OCI-LY7 (cell line): Measurements from ENCODE around the gene SF3B5. TPM values are rescaled to one million over a fixed set of nuclear protein-coding genes. Genes with fewer than 3 reads are reported as not detected.

ENCODE experiments used
- BruUV-seq: library from RNA; stranded (reverse); fragments of 400-500 nt; replicated peaks from 2 replicates; lab custom pipeline; 2021; lab: Mats Ljungman, UMichigan
- CTCF ChIA-PET: fragments of 300-600 bp; sonication (Branson Sonifier 250); formaldehyde crosslinking; loops from one replicate; lab custom pipeline; 2022; ENCODE audit warnings: antibody characterized with exemption; ENCODE audit not compliant: unreplicated experiment; lab: Charles Lee
- POLR2A ChIA-PET: fragments of 300-600 bp; sonication (Branson Sonifier 250); formaldehyde crosslinking; loops from one replicate; lab custom pipeline; 2022; ENCODE audit warnings: antibody characterized with exemption; lab: Charles Lee
- DNase-seq: peaks from one replicate; pipeline ENCODE4 v3.0.0-alpha.2; 2015; ENCODE audit warnings: low spot score
- H2AFZ ChIP-seq: fragments of 200-600 bp; sonication (generic), shearing (Covaris generic); 2 replicates; pipeline ENCODE4 v1.6.1; 2014; ENCODE audit warnings: mild to moderate bottlenecking, antibody characterized with exemption, low read length, moderate library complexity
- H3K27ac ChIP-seq: fragments of 200-600 bp; sonication (generic); 2 replicates; pipeline ENCODE4 v1.5.1; 2014; ENCODE audit warnings: mixed run types, low read depth, mild to moderate bottlenecking, moderate library complexity, low read length, inconsistent platforms; ENCODE audit not compliant: poor library complexity, severe bottlenecking
- H3K36me3 ChIP-seq: fragments of 200-600 bp; sonication (generic); 2 replicates; pipeline ENCODE4 v1.6.1; 2014; ENCODE audit warnings: mild to moderate bottlenecking, antibody characterized with exemption, low read length, moderate library complexity, mixed read lengths; ENCODE audit not compliant: insufficient read depth
- H3K4me1 ChIP-seq: fragments of 200-600 bp; sonication (generic); 2 replicates; pipeline ENCODE4 v1.5.1; 2014; ENCODE audit warnings: mild to moderate bottlenecking, low read length; ENCODE audit not compliant: insufficient read depth, poor library complexity, severe bottlenecking
- H3K4me2 ChIP-seq: fragments of 200-600 bp; sonication (generic); 2 replicates; pipeline ENCODE4 v1.6.1; 2014; ENCODE audit warnings: mild to moderate bottlenecking, low read length
- H3K4me3 ChIP-seq: fragments of 200-600 bp; sonication (generic); 2 replicates; pipeline ENCODE4 v1.5.1; 2014; ENCODE audit warnings: mild to moderate bottlenecking, low read depth, low read length; ENCODE audit not compliant: poor library complexity, severe bottlenecking
- H3K79me2 ChIP-seq: fragments of 200-600 bp; sonication (generic); 2 replicates; pipeline ENCODE4 v1.6.1; 2016; ENCODE audit warnings: low read depth, mild to moderate bottlenecking, low read length, moderate library complexity, mixed read lengths; ENCODE audit not compliant: insufficient read depth
- H3K9me2 ChIP-seq: fragments of 200-600 bp; sonication (generic); 2 replicates; pipeline ENCODE4 v1.6.1; 2016; ENCODE audit warnings: mild to moderate bottlenecking, low read length, mixed read lengths; ENCODE audit not compliant: insufficient read depth
- H3K9me3 ChIP-seq: fragments of 200-600 bp; sonication (generic); 2 replicates; pipeline ENCODE4 v1.6.1; 2014; ENCODE audit warnings: mild to moderate bottlenecking, mixed run types, low read length, mixed read lengths
- H4K20me1 ChIP-seq: fragments of 200-600 bp; sonication (generic); 2 replicates; pipeline ENCODE4 v1.6.1; 2014; ENCODE audit warnings: mild to moderate bottlenecking, antibody characterized with exemption, low read length, moderate library complexity, mixed read lengths; ENCODE audit not compliant: insufficient read depth
- CTCF ChIP-seq: fragments of 200-600 bp; sonication (generic); conservative IDR thresholded peaks from 2 replicates; pipeline ENCODE4 v1.5.1; 2014; ENCODE audit warnings: mild to moderate bottlenecking, antibody characterized with exemption, low read length, moderate library complexity, mixed read lengths
- EZH2phosphoT487 ChIP-seq: fragments of 200-600 bp; sonication (generic); IDR thresholded peaks from 2 replicates; pipeline ENCODE4 v1.6.1; 2018; ENCODE audit warnings: low read depth, borderline replicate concordance, mild to moderate bottlenecking, mixed run types, antibody characterized with exemption, low read length, moderate library complexity, mixed read lengths
- intact Hi-C: fragments of 100-400 bp; cut with micrococcal nuclease; formaldehyde crosslinking; loops from one replicate; pipeline ENCODE4 v1.10.0; 2022; ENCODE audit not compliant: unreplicated experiment
- total RNA-seq, 2 experiments: library from RNA; depleted of rRNA in 1 of 2; stranded (reverse); fragments of >200 nt in 1 of 2; shearing (Covaris generic) in 1 of 2; gene quantifications; 2 replicates each; pipeline ENCODE4 v1.2.3, GENCODE V29; 2014 to 2022

Gene SF3B5
- total RNA-seq, 2 experiments from 2014 or later = 135 to 187 TPM

DNA sequence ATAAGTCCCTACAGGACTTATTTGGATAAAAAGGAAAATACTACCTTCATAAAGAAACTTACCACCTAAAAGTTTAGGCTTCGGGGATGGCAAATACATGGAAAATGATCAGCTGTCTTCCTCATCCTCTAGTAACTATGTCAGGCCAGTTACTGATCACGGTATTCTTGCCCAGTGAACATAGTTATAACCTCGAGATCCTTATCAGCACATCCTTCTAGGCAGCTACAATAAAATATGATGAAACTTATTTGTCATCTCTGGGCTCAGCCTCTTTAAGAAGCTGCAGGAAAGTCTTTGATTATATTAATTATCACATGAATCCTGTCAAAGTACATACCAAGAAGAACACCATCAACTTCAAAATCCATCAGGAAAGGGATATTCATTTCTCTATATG lies 41.8 kb downstream of the SF3B5 start:
- no peaks in the 10 kb centered on the region for H3K9me3 ChIP-seq
- no peak for TF ChIP-seq CTCF
- no peak for TF ChIP-seq EZH2phosphoT487
- H3K4me1 ChIP-seq = no peaks in the 10 kb centered on the region
- H3K4me2 ChIP-seq = no peak overlapping the region
- no peaks in the 10 kb centered on the region for H3K79me2 ChIP-seq
- intact Hi-C loops = no loop called here
- no peak overlapping the region for H3K4me3 ChIP-seq
- ChIA-PET POLR2A (no interaction called here), CTCF (no interaction called here)
- H4K20me1 ChIP-seq = no peaks in the 10 kb centered on the region
- H3K9me2 ChIP-seq = no peaks in the 10 kb centered on the region
- no peak for DNase-seq
- H3K27ac ChIP-seq = no peak overlapping the region
- no peak overlapping the region for H2AFZ ChIP-seq
- no peaks in the 10 kb centered on the region for H3K36me3 ChIP-seq
- no TSS peak for BruUV-seq

DNA sequence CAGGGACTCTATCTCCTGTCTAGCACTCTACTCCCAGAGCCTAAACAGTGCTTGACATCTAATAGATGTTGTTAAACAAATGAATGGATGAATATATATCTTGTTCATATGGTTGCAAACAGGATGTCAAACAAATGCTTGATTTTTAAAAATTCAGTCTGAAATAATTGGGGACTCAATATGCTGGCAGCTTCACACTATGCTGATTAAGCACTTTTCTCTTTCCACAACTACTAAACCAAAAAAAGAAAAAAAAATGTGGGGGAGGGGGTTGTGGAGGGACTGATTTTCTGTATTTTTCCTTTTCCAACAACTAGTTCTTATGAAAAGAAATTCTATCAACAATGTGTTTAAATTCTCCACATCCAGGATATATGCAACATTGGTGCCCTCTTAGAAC lies 42.9 kb downstream of the SF3B5 start:
- TF ChIP-seq EZH2phosphoT487 (no peak), CTCF (no peak)
- H3K4me1 ChIP-seq = no peaks in the 10 kb centered on the region
- intact Hi-C loops = no loop called here
- no TSS peak for BruUV-seq
- POLR2A ChIA-PET = no interaction called here
- H4K20me1 ChIP-seq = no peaks in the 10 kb centered on the region
- H3K9me2 ChIP-seq = no peaks in the 10 kb centered on the region
- H3K36me3 ChIP-seq = no peaks in the 10 kb centered on the region
- H3K9me3 ChIP-seq = no peaks in the 10 kb centered on the region
- H3K79me2 ChIP-seq = no peaks in the 10 kb centered on the region
- no peak overlapping the region for H3K27ac ChIP-seq
- H2AFZ ChIP-seq = no peak overlapping the region
- H3K4me2 ChIP-seq = no peak overlapping the region
- CTCF ChIA-PET = no interaction called here
- H3K4me3 ChIP-seq = no peak overlapping the region
- no peak for DNase-seq

DNA sequence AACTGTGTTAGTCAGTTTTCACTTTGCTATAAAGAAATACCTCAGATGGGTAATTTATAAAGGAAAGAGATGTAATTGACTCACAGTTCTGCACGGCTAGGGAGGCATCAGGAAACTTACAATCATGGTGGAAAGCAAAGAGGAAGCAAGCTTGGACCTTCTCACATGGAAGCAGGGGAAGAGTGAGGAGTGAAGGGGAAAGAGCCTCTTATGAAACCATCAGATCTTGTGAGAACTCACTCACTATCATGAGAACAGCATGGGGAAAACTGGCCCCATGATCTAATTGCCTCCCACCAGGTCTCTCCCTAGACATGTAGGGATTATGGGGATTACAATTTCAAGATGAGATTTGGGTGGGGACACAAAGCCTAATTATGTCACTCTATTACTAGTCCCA lies 46.0 kb downstream of the SF3B5 start:
- H4K20me1 ChIP-seq = no peaks in the 10 kb centered on the region
- BruUV-seq = no TSS peak
- TF ChIP-seq CTCF (no peak), EZH2phosphoT487 (no peak)
- H3K36me3 ChIP-seq = no peaks in the 10 kb centered on the region
- H3K9me2 ChIP-seq = no peaks in the 10 kb centered on the region
- intact Hi-C loops = no loop called here
- no peaks in the 10 kb centered on the region for H3K9me3 ChIP-seq
- H2AFZ ChIP-seq = no peak overlapping the region
- H3K4me2 ChIP-seq = no peak overlapping the region
- no peaks in the 10 kb centered on the region for H3K4me1 ChIP-seq
- no peaks in the 10 kb centered on the region for H3K79me2 ChIP-seq
- POLR2A ChIA-PET = no interaction called here
- CTCF ChIA-PET = no interaction called here
- no peak overlapping the region for H3K4me3 ChIP-seq
- DNase-seq = no peak
- no peak overlapping the region for H3K27ac ChIP-seq
